PC-3 (cell line): ENCODE measurements around the gene PIAS4. TPM values are rescaled to one million over a fixed set of nuclear protein-coding genes. Genes with fewer than 3 reads are reported as not detected.

Experiments used
- ATAC-seq: fragments of 200-7000 bp; cut with Tn5 transposase; 2 replicates; pipeline ENCODE4 v1.9.1; 2020; ENCODE audit warnings: mild to moderate bottlenecking, moderate library complexity
- BruUV-seq: library from RNA; stranded (reverse); fragments of 400-500 nt; replicated peaks from 2 replicates; lab custom pipeline; 2021; lab: Mats Ljungman, UMichigan
- CTCF ChIA-PET: fragments of 300-600 bp; sonication (Branson Sonifier 250); formaldehyde crosslinking; loops from one replicate; lab custom pipeline; 2022; ENCODE audit warnings: antibody characterized with exemption; lab: Charles Lee
- POLR2A ChIA-PET: fragments of 300-600 bp; sonication (Branson Sonifier 250); formaldehyde crosslinking; loops from one replicate; lab custom pipeline; 2022; ENCODE audit warnings: antibody characterized with exemption; ENCODE audit not compliant: unreplicated experiment; lab: Charles Lee
- DNase-seq: peaks from one replicate; pipeline ENCODE4 v3.0.0-alpha.2; 2015
- H2AFZ ChIP-seq: fragments of 300-600 bp; sonication (generic); 2 replicates; pipeline ENCODE4 v1.6.0; 2016; ENCODE audit warnings: antibody characterized with exemption, low read length
- H3F3A ChIP-seq: fragments of 300-600 bp; sonication (generic); one replicate; pipeline ENCODE4 v1.6.0; 2017; ENCODE audit warnings: antibody characterized with exemption, low read length, control low read depth, mild to moderate bottlenecking; ENCODE audit not compliant: unreplicated experiment
- H3K27ac ChIP-seq: fragments of 300-600 bp; sonication (generic); 2 replicates; pipeline ENCODE4 v1.5.1; 2016; ENCODE audit warnings: mild to moderate bottlenecking, low read length
- H3K27me3 ChIP-seq: fragments of 300-600 bp; sonication (generic); 2 replicates; pipeline ENCODE4 v1.6.1; 2016; ENCODE audit warnings: low read length, mixed read lengths
- H3K36me3 ChIP-seq: fragments of 300-600 bp; sonication (generic); 2 replicates; pipeline ENCODE4 v1.6.1; 2016; ENCODE audit warnings: low read depth, mixed run types, low read length, mixed read lengths
- H3K4me1 ChIP-seq: fragments of 300-600 bp; sonication (generic); 2 replicates; pipeline ENCODE4 v1.5.1; 2016; ENCODE audit warnings: low read length; ENCODE audit not compliant: insufficient read depth
- H3K4me2 ChIP-seq: fragments of 300-600 bp; sonication (generic); 2 replicates; pipeline ENCODE4 v1.6.0; 2016; ENCODE audit warnings: low read length
- H3K4me3 ChIP-seq: fragments of 300-600 bp; sonication (generic); 2 replicates; pipeline ENCODE4 v1.5.1; 2016; ENCODE audit warnings: mild to moderate bottlenecking, low read length, mixed read lengths
- H3K79me2 ChIP-seq: fragments of 300-600 bp; sonication (generic); 2 replicates; pipeline ENCODE4 v1.6.1; 2017; ENCODE audit warnings: low read length, mixed read lengths
- H3K9ac ChIP-seq: fragments of 300-600 bp; sonication (generic); 2 replicates; pipeline ENCODE4 v1.6.0; 2016; ENCODE audit warnings: mild to moderate bottlenecking, low read length
- H3K9me2 ChIP-seq: fragments of 300-600 bp; sonication (generic); replicated peaks from 2 replicates; pipeline ENCODE4 v1.6.1; 2016; ENCODE audit warnings: mixed run types, low read length, mixed read lengths
- H3K9me3 ChIP-seq: fragments of 300-600 bp; sonication (generic); 2 replicates; pipeline ENCODE4 v1.6.1; 2016; ENCODE audit warnings: low read length, mixed read lengths
- H4K20me1 ChIP-seq: fragments of 300-600 bp; sonication (generic); 2 replicates; pipeline ENCODE4 v1.6.1; 2016; ENCODE audit warnings: low read length, mixed read lengths
- CTCF ChIP-seq: fragments of 300-600 bp; sonication (generic); conservative IDR thresholded peaks from 2 replicates; pipeline ENCODE4 v1.5.1; 2017; ENCODE audit warnings: antibody characterized with exemption, low read depth, mild to moderate bottlenecking, low read length
- EZH2 ChIP-seq: fragments of 300-600 bp; sonication (generic); IDR thresholded peaks from one replicate; pipeline ENCODE4 v1.6.1; 2017; ENCODE audit warnings: antibody characterized with exemption, mild to moderate bottlenecking, low read length; ENCODE audit not compliant: unreplicated experiment
- EZH2phosphoT487 ChIP-seq: fragments of 300-600 bp; sonication (generic); IDR thresholded peaks from 2 replicates; pipeline ENCODE4 v1.6.1; 2018; ENCODE audit warnings: mild to moderate bottlenecking, antibody characterized with exemption, low read length, borderline replicate concordance
- intact Hi-C: fragments of 100-400 bp; cut with micrococcal nuclease; formaldehyde crosslinking; loops from 2 replicates; pipeline ENCODE4 v1.9.0; 2023
- total RNA-seq: library from RNA; depleted of rRNA; stranded (reverse); fragments of >200 nt; gene quantifications from 2 replicates; pipeline ENCODE4 v1.2.3, GENCODE V29; 2014

Gene PIAS4
- total RNA-seq, 1 experiment from 2014 or later, result 21.0 TPM

DNA sequence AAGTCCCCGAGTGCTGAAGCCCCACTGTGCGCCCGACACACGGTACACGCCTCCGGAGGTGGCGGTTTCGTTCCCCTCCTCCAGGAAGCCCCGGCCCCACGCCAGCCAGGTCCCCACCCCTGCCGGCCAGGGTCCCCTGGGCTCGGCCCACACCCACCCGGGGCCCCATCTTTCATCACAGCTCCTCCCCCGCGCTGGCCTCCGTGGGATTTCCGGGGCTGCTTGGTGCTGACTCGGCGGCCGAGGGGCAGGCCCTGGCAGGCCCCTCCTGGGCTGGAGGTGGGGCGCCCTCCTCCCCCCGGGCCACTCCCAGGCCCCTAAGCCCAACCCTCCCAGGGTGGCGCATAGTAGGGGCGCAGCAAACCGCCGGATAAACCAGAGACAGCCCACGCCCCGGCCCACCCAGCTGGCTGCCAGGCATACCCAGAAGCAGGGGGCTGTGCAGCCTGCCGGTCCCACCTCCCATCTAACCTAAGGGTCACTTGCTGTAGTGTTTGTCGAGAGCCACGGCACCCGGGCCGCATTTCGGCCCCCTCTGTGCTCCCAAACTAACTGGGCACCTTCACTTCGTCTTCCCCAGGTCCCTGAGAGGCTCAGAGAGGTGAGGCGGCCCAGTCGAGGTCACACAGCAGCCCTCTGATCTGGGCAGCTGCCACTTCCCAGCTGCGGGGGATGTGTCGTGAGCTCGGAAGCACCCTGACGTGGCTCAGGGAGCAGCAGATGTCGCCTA, 52.5 kb downstream of the PIAS4 start:
- intact Hi-C loops, result no loop called here

GRCh38 chr19:4060621-4061177, 53.2 kb downstream of the PIAS4 start:
- ChIA-PET POLR2A (no interaction called here), CTCF (no interaction called here)
- H2AFZ ChIP-seq, result no peak overlapping the region
- no TSS peak for BruUV-seq
- intact Hi-C loops, result no loop called here
- peaks cover 42% of the 10 kb centered on the region for H3K4me1 ChIP-seq
- ATAC-seq (no peak), DNase-seq (no peak)
- H3K4me2 ChIP-seq, result peak overlapping the region; percentile 98
- peak overlapping the region; percentile 58; the same call in 1 of the 2 replicates for H3K4me3 ChIP-seq
- H3F3A ChIP-seq, result no peaks in the 10 kb centered on the region
- H4K20me1 ChIP-seq, result peaks cover 18% of the 10 kb centered on the region; the same call in 1 of the 2 replicates
- no peak overlapping the region for H3K27ac ChIP-seq
- H3K79me2 ChIP-seq, result peaks cover 92% of the 10 kb centered on the region
- H3K27me3 ChIP-seq, result no peaks in the 10 kb centered on the region
- no peaks in the 10 kb centered on the region for H3K36me3 ChIP-seq
- H3K9ac ChIP-seq, result peak overlapping the region; percentile 37
- no peaks in the 10 kb centered on the region for H3K9me2 ChIP-seq
- no peaks in the 10 kb centered on the region for H3K9me3 ChIP-seq
- no peak for TF ChIP-seq CTCF
- no peak for TF ChIP-seq EZH2phosphoT487
- TF ChIP-seq EZH2, result no peak

More for the DNA sequence above, 52.5 kb downstream of the PIAS4 start:
- ChIA-PET CTCF (no interaction called here), POLR2A (no interaction called here)
- H3K4me2 ChIP-seq, result no peak overlapping the region
- DNase-seq (no peak), ATAC-seq (no peak)
- H3K9ac ChIP-seq, result no peak overlapping the region
- H3K27ac ChIP-seq, result no peak overlapping the region
- H3K36me3 ChIP-seq, result no peaks in the 10 kb centered on the region
- peaks cover 97% of the 10 kb centered on the region for H3K79me2 ChIP-seq
- no peaks in the 10 kb centered on the region for H3F3A ChIP-seq
- no peaks in the 10 kb centered on the region for H3K9me2 ChIP-seq
- no peaks in the 10 kb centered on the region for H3K27me3 ChIP-seq
- TF ChIP-seq EZH2, result no peak
- no peak for TF ChIP-seq CTCF
- TF ChIP-seq EZH2phosphoT487, result no peak
- H4K20me1 ChIP-seq, result peaks cover 18% of the 10 kb centered on the region; the same call in 1 of the 2 replicates
- no TSS peak for BruUV-seq
- H3K4me3 ChIP-seq, result no peak overlapping the region
- no peaks in the 10 kb centered on the region for H3K9me3 ChIP-seq
- H2AFZ ChIP-seq, result no peak overlapping the region
- H3K4me1 ChIP-seq, result peaks cover 42% of the 10 kb centered on the region

DNA sequence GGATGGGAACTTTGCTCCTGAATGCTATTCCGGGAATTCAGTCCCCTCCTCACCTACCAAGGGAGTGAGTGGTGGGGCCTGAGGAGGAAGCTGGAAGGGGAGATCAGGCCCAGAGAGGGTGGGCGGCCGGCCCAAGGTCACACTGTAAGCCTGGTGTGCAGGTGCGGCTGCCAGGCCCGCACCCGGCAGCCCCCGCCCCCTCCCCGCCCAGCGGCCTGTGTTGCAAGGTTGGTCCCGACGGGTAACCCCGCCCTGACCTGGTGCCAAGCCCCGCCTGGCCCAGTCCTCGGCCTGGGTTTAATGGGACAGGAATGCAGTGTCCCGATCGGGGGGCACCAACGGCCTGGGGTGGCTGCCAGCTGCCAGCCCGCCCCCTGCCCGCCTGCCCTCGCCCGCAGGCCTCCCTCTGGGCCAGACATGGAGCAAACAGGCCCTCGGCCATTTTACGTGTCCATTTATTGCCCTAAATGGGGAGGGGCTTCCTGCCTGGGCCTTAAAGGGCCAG, 53.7 kb downstream of the PIAS4 start:
- H3K4me3 ChIP-seq, result peak overlapping the region; percentile 58

More for the DNA sequence above, 53.7 kb downstream of the PIAS4 start:
- peaks cover 18% of the 10 kb centered on the region; the same call in 1 of the 2 replicates for H4K20me1 ChIP-seq
- H3K4me1 ChIP-seq, result peaks cover 42% of the 10 kb centered on the region
- peak overlapping the region; percentile 37 for H3K9ac ChIP-seq
- TF ChIP-seq EZH2phosphoT487 (no peak), CTCF (no peak), EZH2 (no peak)
- peaks cover 87% of the 10 kb centered on the region for H3K79me2 ChIP-seq
- no TSS peak for BruUV-seq
- H3K27ac ChIP-seq, result peak overlapping the region; percentile 54
- no peaks in the 10 kb centered on the region for H3K9me3 ChIP-seq
- H3K36me3 ChIP-seq, result no peaks in the 10 kb centered on the region
- 0 out of 2 replicates have a peak, but pooled peaks have one; percentile 6 for ATAC-seq
- peak overlapping the region; percentile 98 for H3K4me2 ChIP-seq
- ChIA-PET POLR2A (no interaction called here), CTCF (no interaction called here)
- H2AFZ ChIP-seq, result no peak overlapping the region
- H3F3A ChIP-seq, result no peaks in the 10 kb centered on the region
- peak; percentile 51 for DNase-seq
- no peaks in the 10 kb centered on the region for H3K9me2 ChIP-seq
- H3K27me3 ChIP-seq, result no peaks in the 10 kb centered on the region
- intact Hi-C loops, result no loop called here
